ENCODE data around the gene SAP25. TPM values are rescaled to one million over a fixed set of nuclear protein-coding genes. Genes with fewer than 3 reads are reported as not detected.

Gene SAP25
- total RNA-seq, 1 experiment from 2014 or later, result not detected

DNA sequence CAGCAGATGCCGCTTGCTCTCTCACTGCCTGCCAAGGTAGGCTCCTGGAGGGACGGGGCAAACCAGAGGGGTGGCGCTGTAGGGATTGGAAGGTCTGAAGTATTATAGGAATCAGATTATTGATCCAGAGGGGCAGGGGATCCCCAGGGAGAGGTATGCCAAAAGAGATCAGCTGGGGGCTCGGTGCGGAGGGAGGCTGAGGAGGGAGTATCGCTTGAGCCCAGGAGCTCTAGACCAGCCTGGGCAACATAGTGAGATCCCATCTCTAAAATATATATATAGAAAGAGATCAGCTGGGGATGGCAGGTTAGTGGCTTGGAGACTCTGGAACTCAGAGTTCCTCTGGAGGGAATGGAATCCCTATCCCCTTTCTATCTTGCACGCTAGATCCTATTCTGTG is 21.5 kb upstream of the SAP25 start:
- no peak for DNase-seq (ENCODE audit: low read depth)

DNA sequence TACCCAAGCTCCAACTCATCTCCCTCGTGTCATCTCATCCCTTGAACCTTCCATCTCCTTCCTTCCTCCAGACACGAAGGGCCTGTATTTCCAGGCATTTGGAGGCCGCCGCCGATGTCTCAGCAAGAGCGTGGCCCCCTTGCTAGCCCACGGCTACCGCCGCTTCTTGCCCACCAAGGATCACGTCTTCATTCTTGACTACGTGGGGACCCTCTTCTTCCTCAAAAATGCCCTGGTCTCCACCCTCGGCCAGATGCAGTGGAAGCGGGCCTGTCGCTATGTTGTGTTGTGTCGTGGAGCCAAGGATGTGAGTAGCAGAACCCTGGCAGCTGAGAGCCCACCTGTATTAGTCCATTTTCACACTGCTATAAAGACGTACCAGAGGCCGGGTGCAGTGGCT is 17.9 kb upstream of the SAP25 start:
- no peak for DNase-seq (ENCODE audit: low read depth)

DNA sequence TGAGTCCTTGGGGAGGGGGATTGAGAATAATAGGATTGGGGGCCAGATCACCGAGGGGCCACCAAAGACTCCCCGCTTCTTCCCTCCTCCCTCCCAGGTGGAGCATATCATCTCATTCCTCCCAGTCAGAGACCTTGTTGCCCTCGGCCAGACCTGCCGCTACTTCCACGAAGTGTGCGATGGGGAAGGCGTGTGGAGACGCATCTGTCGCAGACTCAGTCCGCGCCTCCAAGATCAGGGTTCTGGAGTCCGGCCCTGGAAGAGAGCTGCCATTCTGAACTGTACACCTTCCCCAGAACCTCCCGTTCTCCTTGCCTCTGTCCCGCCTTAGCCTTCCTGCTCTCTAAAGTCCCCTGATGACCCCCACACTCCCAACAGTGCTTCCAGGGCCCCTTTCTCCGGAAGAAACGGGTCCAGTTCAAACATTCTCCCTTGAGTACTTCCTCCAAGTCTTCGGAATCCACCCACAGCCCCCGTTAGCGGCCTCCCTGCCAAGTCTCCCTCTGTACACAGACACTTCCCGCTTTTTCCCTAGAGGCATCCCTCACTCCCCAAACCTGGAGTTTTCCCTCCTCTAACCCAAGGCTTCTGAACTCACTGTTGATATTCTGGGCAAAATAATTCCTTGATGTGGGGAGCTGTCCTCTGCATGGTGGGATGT is 16.5 kb upstream of the SAP25 start:
- no peak for DNase-seq (ENCODE audit: low read depth)

DNA sequence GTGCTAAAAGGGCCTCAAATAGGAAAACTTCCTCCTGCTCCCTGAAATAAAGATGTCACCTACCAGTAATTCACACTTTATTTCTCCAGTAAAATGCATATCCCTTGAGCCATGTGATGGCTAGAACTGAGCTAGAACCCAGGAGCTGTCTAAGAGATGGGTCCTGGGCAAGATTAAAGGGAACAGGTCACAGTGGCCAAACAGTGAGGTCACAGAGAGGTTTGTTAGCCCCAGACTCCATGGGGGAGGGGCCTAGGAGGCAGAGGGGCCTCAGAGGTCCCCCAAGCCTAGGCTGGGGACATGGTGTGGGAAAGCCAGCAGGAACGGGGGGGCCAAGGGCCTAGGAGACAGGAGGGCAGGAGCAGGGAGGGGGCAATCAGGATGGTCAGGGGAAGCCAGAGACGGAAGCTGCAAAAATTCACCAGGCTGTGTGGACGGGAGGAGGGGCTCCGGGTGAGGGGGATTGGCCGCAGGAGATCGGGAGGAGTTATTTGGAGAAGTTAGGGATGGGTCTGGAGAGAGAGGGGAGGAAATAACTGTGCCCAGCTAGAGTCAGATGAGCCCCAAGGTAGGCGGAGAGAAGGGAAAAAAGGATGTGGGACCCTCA is 15.7 kb upstream of the SAP25 start:
- no peak for DNase-seq (ENCODE audit: low read depth)

DNA sequence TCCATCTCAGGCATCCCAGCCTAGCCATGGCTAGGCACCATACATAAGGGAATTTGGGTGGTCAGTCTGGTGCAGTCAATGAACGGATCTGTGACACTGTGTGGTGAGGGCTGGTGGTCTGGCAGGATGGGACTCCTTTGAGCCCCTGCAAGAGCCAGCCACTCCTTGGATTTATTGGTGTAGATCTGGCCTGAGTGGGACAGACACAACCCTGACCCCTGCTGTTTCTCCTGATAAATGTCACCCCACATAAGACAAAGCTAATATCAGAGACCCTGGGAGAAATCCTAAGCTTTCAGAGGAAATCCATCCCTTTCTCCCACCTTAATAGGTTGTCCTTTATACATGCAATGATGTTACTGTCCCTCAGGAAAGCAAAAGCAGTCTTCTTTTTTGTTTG is 14.7 kb upstream of the SAP25 start:
- DNase-seq (ENCODE audit: low read depth), result peak; percentile 43

DNA sequence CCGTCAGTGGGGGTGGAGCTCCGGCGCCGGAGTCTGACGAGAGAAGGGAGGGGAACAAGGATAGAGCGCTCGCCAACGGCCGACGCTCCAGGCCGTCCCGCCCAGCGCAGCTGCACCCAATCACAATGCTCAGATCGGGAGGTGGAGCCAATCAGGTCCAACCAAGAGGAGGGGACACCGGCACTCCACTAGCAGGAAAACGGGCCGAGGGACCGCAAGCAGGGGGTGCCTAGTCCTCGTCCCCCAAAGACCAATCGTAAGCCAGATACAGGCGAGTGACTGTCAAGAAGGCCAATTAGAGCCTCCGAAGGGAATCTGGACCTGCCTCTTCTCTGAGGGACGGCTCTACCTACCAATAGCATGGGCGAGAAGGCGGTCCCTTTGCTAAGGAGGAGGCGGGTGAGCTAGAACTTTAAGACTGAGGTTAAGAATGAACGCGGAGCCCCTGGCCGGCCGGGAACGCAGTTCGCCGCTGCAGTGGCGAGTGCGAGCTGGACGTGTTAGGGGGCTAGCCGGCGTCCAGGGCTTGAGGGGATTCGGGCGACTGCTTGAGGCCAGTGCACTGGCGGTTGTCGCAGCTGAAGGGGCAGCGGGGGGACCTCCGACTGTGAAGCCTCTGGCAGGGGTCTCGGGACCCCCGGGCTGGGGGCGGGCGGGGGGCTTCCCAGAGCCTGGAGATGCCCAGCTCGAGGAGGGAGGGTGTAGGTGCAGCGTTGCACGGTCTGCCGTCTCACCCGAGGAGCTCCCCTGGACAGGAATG is 12.7 kb upstream of the SAP25 start, which contains the start of gene FBXO24:
Gene FBXO24, plus strand, starts transcription at position 63 of the 760 bp plus-strand sequence. Its CDS starts 298 bp downstream, at position 361.
- DNase-seq (ENCODE audit: low read depth), result peak; percentile 100

DNA sequence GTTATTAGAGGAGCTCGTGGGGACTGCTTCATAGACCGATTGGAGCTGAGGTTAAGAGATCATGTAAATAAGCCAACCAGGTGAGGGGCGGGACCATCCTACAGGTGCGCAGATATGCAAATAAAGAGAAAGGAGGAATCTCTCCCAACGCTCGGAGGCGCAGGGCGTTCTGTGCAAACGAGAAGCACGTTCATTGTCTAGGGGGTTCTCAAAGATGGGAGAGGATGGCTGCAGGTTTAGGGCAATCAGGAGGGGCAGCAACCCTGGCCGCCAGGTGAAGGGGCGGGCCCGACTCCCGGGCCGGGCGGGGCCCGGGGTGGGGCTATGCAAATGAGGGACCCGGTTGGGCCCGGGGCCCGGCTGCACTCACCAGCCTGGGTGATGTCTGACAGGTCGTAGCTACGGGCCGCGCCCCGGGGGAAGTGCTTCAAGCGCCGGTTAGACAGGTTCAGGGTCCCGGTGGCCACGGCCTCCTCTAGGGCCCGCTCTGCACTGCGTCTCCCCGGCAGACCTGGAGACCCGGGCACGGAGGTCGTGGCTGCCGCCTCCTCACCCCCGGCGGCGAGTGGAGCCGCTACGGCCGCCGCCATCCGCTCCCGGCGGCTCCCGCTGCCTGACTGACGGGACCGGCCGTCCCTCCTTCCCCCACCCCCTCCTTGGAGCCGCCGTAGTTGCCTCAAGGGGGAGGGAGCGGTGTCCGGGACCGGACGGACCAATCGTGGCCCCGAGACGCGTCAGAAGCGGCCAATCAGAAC is 12.0 kb upstream of the SAP25 start, which contains the start of gene LRCH4:
Gene LRCH4, minus strand, starts transcription at position 619 of the 755 bp plus-strand sequence. Its CDS starts 29 bp downstream, at position 590.
- no peak for DNase-seq (ENCODE audit: low read depth)

DNA sequence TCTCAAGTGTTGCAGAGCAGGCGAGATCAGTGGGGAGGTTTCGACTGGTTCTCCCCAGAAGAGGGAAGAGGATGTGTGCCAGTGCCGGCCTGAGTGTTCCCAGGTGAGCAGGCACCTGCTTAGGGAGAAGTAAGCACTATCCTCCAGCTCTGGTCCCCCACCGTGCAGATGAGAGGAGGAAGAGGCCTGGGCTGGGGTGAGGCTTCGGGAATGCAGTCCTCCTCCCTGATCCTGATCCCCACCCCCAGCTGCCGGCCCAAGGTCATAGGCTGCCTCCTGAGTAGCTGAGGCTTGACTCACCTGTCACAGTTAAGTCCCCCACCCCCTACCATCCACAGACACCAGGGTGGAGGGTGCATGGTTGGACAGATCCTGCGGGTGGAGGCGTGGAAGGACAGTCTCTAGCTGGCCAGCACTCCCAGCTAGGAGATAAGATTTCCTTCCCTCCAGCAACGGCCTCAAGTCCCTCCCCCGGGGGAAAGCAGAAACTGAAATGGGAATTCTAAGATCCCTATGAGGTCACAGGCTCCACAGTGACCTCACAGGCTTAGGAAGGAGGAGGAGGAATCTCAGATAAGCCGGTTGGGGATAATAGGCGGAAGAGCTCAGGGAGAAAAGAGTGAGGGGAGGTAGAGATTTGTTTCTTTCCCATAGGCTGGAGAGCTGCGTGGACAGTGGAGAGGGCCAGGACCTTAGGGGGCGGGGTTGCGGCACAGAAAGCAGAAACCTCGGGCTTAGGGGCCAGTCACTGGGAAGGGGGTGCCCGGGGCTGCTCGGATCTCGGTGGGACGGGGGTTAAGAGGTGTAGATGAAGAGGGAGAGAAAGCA is 11.2 kb upstream of the SAP25 start:
- DNase-seq (ENCODE audit: low read depth), result peak; percentile 90

DNA sequence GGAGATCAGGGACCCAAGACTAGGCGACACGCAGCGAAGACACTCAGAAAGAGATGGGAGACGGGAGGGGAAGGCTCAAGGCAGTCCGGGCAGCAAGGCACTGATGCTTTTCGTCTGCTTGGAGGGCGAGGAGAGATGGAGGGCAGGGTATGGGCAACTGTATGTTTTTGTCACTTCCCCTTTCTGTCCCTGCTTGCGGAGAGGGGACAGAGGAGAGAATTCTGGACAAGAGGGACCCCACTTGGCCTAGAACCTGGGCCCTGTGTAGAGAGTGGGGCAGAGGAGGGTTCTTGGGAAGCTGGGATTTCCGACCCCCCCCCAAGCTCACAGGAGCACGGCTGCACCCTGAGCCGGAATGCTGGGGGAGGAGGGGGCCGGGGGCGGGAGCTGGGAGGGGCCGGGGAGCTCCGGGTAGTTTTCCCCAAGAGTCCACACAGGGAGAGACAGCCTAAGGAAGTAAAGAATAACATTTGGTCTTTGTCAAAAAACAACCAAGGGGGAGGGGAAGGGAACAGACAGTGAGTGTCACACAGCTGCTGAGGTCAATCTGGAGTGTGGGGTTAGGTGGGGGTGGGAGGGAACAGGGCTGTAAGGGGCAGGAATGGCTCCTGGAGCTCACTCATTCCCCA is 10.5 kb upstream of the SAP25 start:
- DNase-seq (ENCODE audit: low read depth), result peak; percentile 92

DNA sequence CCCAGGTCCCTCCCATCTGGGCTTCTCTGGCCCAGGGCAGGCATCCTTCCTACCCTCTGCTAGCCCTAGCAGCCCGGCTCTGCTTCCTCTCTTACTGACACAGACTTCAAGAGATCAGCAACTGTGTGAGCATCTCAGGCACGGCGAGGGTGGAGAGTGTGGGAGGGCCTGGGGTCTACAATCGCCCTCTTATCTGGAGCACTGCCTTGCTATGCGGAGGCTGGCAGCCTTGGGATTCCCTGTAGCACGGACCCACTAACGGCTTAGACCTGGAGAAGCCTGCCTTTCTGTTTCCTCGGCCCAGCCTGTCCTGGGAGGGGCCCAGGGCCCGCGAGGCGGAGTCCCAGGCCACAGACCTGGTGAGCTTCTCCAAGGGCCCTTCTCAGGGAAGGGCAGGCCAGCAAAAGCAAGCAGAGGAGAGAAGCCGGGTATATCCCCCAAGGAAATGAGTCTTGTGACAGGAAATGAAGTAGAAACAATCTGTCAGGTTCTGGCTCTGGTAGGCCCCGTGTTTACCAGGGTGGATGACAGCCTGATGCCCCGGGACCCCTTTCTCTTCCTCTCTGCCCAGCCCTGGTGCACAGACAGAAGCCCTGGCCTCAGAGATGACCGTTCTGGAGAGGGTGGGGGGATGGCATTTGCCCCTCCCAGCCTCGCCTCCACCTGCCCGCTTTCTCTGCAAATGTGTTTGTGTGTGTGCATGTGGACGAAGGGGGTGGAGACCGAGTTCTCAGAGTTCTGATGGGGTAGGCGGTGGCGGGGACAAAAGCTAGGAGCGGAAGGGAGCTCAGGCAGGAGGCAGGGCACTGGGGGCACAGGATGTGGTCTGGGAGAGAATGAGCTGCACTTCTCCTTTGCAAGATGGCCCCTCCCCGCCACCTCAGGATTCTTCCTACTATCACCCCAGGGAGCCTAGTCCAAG is 9.7 kb upstream of the SAP25 start:
- no peak for DNase-seq (ENCODE audit: low read depth)

DNA sequence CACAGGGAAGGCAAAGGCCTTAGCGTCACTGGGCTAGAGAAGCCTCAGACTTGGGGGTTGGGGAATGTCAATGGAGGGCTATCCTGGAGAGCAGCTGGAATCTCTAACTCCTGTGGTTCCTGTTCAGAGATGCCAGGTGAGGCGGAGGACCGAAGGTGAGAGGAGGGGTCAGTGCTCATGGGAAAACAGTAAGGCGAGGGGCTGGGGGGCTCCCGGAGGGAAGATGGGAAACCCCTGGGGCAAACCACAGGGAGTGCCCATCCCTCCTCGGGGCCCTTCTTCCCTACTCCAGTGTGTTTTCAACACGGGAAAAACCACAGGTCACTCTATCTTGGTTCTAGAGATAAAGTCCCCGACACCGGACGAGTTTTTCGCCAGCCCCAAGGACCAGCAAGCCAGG is 8.9 kb upstream of the SAP25 start:
- no peak for DNase-seq (ENCODE audit: low read depth)

DNA sequence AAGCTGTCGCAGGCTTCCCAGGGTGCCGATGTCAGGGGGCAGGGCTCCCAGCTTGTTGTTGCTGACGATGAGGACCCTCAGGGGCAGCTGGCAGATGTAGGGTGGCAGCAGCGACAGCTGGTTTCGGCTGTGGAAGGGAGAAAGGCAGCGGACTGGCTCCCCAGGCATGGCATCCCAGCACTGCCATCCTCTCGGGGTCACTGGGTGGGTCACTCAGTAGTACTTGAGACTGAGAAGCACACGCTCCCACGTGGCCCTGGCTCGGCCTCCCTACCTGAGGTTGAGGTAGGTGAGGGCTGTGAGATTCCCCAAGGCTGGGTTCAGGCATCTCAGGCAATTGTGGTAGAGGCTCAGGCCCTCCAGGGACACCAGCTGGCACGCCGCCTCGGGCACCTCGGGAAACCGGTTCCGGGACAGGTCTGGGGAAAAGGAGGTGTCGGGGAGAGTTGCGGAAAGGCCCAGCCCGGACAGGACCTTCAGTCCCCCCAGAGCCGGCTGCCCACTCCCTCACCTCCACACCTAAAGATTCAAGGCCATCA is 8.4 kb upstream of the SAP25 start:
- no peak for DNase-seq (ENCODE audit: low read depth)

DNA sequence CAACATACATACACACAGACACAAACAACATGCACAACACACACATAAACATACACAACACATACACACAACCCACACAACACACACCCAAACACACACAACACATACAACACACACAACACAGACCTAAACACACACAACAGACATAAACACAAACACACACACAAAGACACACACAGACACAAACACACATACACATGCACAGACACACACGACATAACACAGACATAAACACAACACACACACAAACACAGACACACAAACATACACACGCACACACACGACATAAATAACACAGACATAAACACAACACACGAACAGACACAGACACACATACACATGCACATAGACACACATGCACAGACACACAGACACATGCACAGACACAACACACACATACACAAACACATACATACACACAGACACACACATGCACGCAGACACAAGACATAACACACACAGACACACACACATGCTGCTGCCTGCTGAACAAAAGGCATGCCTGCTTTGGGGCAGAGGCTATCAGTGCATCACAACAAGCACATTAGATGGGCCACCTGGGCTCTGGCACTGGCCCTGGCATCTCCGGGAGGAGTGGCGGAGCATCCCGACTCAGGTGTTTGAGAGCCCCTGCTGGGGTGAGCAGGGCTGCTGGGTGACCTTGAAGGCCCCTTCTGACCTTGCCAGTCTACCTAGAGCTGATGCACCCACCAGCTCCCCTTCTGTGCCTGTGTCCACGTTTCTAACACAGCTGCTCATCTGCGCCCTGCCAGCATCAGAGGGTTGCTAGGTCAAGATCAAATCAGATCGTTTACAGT is 7.0 kb upstream of the SAP25 start:
- DNase-seq (ENCODE audit: low read depth), result no peak

DNA sequence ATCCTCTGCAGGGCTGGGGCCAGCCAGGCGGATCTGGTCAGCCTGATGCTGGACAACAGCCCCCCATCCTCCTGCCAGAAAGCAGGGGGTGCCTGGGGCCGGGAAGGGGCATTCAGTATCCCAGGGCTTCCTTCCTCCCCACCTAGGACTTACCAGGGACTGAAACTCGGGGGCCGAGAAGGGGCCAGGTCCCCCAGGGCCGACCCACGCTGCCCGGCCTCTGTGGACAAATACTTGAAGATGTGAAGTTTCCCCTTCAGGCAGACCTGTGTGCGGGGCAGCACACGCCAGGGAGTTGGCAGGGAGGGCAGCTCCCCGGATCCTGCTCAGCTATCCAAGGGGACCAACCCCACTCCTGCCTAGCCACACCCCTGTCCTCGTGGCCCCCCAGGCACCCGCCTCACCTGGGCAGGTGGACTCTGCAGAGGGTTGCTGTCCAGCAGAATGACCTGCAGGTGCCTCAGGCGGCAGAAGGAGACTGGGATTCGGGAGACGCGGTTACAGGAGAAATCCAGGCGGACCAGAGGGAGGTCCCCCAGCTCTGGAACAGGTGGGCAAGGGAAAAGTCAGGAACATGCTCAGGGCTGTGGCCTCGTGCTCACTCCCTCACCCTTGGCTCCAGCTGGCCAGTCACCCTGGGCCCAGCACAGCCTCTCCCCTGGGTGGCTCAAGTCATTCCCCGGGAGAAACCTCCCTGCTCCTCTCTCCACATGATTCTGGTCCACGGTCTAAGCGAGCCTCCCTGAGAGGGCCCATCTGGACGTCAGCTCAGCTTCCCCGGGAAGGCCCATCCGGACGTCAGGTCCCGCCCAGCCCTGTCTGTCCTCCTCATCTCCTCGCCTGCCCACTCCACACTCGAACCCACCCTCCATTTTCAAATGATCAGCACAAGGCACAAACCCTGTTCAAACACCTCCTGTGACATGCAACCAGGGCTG is 4.8 kb upstream of the SAP25 start:
- DNase-seq (ENCODE audit: low read depth), result no peak

DNA sequence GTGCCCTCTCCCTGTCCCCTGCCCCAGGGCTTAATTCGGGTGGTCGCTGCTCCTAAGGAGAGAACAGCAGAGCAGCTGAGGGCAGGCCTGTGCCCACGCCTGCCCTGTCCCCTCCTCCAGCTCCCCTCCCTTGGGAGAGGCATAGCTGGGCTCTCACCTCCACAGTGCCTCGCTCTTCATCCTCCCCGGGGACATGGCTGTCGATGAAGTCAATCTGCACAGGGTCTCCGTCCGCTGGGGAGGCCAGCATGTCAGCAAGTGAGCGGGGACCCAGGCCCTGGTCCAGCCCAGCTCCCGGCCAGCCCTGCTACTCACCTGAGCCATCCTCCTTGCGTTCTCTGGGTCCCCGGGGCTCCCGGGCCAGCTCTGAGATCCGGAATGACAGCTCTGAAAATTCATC is 3.8 kb upstream of the SAP25 start:
- DNase-seq (ENCODE audit: low read depth), result no peak

DNA sequence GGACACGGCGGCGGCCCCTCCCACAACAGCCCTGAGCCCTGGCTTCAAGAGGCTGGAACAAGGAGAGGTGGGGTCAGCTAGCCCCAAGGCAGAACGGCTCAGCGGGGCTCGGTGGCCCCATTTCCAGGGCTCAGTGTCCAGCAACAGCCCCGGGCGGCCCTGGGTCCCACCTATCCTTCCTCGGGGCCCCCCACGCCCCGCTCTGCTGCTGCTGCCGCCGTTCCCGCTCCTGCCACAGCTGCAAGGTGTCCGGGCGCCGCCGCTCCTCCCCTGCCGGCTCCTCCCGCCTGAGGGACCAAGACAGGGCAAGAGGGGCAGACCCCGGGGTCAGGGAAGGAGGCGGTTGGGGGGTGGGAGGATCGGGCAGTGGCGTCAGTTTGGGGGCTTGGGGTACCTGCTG is 3.4 kb upstream of the SAP25 start:
- no peak for DNase-seq (ENCODE audit: low read depth)

DNA sequence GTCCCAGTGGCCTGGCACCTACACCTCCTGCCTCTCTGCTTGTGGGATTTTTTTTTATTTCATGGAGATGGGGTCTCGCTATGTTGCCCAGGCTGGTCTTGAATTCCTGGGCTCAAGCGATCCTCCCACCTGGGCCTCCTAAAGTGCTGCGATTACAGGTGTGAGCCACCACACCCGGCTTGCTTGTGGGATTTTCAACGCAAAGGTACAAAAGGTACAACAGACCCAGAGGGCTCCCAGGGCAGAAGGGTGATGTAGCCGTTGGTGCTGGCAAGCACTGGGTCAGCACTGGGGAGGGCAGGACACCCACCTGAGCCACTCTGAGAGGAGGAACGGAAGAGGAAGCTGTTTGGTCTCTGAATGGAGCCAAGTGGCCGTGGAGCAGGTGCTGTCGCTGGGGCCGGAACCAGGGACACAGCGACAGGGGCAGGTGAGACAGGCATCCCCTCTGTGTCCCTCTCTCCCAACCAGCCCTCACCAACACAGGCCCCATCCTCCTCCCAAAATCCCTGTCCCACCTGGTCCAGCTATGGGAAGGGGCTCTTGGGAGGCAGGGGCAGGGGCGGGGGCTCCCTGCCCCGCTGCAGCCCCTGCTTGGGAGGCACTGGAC is 2.8 kb upstream of the SAP25 start:
- DNase-seq (ENCODE audit: low read depth), result no peak

All from LHCN-M2 (cell line).